GM21381 (cell line): Measurements from ENCODE around the gene ANKRD28.
"Not testable (repeated sequence)": the region's sequence is repeated elsewhere in the genome, so short reads cannot be mapped to it uniquely, and the experiment has no call there.

Experiments used
- ATAC-seq: cut with Tn5 transposase; IDR thresholded peaks from one replicate; pipeline ENCODE4 v1.9.1; 2021; ENCODE audit warnings: mild to moderate bottlenecking, moderate library complexity; ENCODE audit not compliant: unreplicated experiment

ANKRD28 gene

GRCh38 chr3:15797642-15798303, at the start of gene ANKRD28:
ANKRD28 (minus strand) TSS chr3:15797979; CDS start chr3:15796521, 1,458 bp downstream.
- ATAC-seq, result no peak

- ATAC-seq, result no peak
These were observed 49.5 kb upstream of the ANKRD28 start for GRCh38 chr3:15847239-15847638.

- no peak for ATAC-seq
These were observed 48.8 kb upstream of the ANKRD28 start for GRCh38 chr3:15846606-15847005.

GRCh38 chr3:15845475-15845874, 47.7 kb upstream of the ANKRD28 start:
- peak; percentile 79 for ATAC-seq

GRCh38 chr3:15844889-15845288, 47.1 kb upstream of the ANKRD28 start:
- ATAC-seq, result no peak

GRCh38 chr3:15841091-15841973, 43.6 kb upstream of the ANKRD28 start:
- not testable (repeated sequence) for ATAC-seq

GRCh38 chr3:15839568-15839967, 41.8 kb upstream of the ANKRD28 start:
- no peak for ATAC-seq

- no peak for ATAC-seq
These were observed 34.1 kb upstream of the ANKRD28 start for GRCh38 chr3:15831927-15832326.

- no peak for ATAC-seq
These were observed 27.2 kb upstream of the ANKRD28 start for GRCh38 chr3:15825016-15825415.

GRCh38 chr3:15823092-15823491, 25.3 kb upstream of the ANKRD28 start:
- no peak for ATAC-seq

GRCh38 chr3:15822281-15822680, 24.5 kb upstream of the ANKRD28 start:
- ATAC-seq, result no peak

GRCh38 chr3:15820911-15821310, 23.1 kb upstream of the ANKRD28 start:
- ATAC-seq, result no peak

- no peak for ATAC-seq
These were observed 21.8 kb upstream of the ANKRD28 start for GRCh38 chr3:15819576-15819975.

- ATAC-seq, result no peak
These were observed 21.3 kb upstream of the ANKRD28 start for GRCh38 chr3:15819043-15819442.

GRCh38 chr3:15815696-15816095, 17.9 kb upstream of the ANKRD28 start:
- ATAC-seq, result no peak

GRCh38 chr3:15813079-15813478, 15.3 kb upstream of the ANKRD28 start:
- not testable (repeated sequence) for ATAC-seq

GRCh38 chr3:15812183-15812582, 14.4 kb upstream of the ANKRD28 start:
- ATAC-seq, result no peak

GRCh38 chr3:15810702-15811101, 12.9 kb upstream of the ANKRD28 start:
- ATAC-seq, result no peak

GRCh38 chr3:15809313-15809712, 11.5 kb upstream of the ANKRD28 start:
- ATAC-seq, result no peak

- no peak for ATAC-seq
These were observed 11.0 kb upstream of the ANKRD28 start for GRCh38 chr3:15808679-15809310.

GRCh38 chr3:15805756-15806266, 8.0 kb upstream of the ANKRD28 start:
- peak; percentile 71 for ATAC-seq
